Measurements from ENCODE around the gene C19orf25.

C19orf25 gene

DNA sequence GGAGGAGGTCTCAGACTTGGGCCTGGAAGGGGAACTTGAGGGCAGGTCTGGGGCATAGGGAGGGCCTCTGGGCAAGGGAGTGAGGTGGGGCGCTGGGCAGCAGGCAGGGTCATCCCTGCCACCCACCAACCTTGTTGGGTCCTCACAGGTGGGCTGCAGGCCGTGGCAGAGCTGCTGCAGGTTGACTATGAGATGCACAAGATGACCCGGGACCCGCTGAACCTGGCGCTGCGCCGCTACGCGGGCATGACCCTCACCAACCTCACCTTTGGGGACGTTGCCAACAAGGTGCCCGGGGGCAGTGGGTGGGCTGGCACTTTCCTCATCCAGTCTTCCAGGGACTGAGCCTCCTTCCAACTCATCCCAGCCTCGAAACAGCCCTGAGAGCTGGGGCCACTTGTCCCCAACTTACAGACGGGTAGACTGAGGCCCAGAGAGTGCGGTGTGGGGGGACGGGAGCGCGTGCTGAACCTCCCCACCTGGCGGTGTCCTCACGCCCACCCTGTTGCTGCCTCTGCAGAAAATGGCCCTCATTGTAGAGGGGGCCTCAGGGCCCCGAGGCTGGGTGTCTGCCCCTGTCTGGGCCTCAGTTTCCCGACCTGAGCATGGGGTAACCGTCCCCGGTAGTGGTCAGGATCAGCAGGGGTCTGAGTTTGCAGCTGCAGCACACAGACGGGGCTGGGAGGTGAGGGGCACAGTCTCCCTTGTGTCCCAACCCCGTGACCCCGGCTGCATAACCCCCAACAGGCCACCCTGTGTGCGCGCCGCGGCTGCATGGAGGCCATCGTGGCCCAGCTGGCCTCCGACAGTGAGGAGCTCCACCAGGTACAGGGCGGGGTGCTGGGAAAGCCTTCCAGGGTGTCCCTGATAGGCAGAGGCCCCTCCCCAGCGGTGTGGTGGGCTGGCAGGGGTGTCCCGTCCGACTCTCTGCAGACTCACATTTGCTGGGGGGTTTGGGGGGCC, 18.7 kb downstream of the C19orf25 start:
- no peak for DNase-seq

DNA sequence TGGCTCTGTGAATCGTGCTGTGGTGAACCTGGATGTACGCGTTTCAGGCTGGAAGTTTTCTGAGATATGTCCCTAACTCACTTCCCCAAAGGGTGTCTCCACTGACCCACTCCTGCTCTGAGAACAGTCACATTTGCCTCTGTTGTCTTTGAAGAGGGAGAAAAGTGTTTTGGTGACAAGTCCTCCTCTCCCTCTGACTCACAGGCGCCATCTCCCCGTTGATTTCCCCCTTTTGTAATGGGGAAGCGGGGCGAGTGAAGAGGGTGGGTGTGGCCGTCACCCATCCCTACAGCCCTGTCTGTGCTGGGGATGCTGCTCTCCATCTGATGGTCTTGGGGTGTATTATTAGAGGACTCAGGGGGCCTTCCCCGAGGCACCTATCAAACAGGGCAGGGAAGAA, 19.5 kb downstream of the C19orf25 start:
- DNase-seq: no peak

DNA sequence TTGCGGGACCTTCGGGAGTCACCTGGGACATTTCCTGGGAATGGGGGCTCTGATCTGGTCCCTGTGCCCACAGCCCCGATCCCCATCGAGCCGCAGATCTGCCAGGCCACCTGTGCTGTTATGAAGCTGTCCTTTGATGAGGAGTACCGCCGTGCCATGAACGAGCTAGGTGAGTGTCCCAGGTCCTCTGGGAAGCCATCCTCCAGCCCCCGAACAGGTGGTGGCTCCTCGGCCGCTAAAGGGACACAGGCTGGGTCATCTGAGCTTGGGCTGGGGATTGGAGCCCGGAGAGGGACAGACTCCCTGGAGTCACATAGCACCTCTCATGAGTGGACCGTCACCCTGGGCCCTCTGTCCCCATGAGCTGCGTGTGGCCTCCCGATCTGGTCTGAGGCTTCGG, 21.1 kb downstream of the C19orf25 start:
- DNase-seq: no peak

DNA sequence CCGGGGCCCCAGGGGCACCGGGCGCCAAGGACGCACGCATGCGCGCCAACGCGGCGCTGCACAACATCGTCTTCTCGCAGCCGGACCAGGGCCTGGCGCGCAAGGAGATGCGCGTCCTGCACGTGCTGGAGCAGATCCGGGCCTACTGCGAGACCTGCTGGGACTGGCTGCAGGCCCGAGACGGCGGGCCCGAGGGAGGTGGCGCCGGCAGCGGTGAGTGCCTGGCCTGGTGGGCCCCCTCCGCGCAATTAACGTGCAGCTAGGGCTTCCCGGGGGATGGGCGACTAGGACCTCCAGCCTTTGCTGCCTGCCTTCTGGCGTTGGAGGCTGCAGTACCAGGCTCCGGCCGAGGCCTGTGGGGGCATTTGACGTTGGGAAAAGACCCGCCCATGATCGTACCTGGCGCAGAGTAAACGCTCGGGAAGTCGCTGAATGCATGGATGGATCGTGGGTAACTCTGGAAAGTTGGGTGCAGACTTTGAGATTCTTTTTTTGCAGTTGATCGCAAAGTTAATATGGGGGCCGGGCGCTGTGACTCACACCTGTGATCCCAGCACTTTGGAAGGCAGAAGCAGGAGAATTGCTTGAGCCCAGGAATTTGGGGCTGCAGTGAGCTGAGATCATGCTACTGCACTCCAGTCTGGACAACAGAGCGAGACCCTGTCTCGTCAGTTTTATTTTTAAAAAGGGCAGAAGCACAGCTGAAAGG, 21.8 kb downstream of the C19orf25 start:
- DNase-seq: no peak

DNA sequence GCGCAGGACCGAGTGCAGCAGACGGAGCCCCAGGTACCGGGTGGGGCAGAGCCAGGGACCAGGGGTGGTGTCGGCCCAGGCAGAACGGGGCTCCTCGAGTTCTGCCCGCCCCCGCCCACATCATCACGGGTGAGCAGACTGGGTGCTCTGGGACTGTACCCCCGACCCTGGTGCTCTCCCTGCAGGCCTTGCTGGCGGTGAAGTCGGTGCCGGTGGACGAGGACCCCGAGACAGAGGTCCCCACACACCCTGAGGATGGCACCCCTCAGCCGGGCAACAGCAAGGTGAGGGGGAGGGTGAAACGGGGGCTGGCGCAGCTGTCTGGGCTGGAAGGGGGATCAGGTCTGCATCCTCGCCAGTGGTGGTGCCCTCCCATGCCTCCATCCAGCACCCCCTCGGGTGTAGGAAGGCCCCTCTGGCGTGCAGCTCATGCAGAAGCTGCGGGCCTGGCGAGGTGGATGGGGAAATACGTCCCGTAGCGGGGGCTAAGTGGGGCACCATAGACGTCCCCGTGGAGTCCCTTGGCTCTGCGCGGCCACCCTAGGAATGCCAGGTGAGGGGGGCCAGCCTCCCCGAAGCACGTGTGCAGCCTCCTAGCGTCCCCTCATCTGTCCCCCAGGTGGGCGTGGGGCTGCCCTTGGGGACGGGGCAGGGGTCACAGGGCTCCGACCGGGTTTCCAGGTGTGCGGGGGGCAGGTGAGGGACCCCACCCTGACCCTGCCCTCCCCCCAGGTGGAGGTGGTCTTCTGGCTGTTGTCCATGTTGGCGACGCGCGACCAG, 22.7 kb downstream of the C19orf25 start:
- DNase-seq: no peak

DNA sequence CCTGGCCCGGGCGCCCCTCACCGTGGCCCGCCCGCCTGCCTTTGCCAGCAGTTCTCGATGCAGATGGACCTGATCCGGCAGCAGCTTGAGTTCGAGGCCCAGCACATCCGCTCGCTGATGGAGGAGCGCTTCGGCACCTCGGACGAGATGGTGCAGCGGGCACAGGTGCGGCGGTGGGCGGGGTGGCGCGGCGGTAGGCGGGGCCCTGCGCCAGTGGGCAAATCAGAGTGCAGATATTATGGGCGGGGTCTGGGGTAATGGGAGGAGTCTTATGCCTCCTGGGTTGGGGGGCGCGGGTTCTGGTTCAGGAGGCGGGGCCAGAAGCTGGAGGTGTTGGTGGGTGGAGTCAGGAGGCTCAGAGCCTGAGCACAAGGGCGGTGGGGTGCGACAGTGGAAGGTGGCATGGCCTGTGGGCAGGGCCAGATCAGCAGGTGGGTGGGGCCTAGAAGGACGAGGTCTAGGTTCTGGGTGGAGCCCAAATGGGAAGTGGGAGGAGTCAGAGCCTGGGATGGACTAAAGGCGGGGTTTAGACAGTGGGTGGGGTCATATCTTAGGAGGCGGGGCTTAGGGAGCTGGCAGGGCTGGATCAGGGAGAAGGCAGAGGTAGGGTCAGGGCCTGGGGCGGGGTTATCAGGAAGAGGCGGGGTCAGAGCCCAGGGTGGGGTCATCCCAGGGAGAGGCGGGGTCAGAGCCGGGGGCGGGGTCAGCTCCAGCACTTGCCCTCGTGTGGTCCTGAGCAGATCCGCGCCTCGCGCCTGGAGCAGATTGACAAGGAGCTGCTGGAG, 23.5 kb downstream of the C19orf25 start:
- DNase-seq: peak; percentile 30

DNA sequence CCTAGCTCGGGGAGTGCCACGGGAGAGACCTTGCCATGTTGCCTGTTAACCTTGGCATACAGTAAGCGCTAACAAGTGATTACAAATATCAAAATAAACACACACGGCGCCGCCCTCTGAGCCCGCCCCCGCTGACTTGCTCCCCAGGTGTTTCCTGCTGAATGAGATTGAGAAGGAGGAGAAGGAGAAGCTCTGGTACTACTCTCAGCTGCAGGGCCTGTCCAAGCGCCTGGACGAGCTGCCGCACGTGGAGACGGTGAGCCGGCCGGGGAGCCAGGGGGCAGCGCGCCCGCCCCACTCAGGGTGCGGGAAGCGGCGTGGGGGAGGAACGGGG, 24.0 kb downstream of the C19orf25 start:
- DNase-seq: no peak

DNA sequence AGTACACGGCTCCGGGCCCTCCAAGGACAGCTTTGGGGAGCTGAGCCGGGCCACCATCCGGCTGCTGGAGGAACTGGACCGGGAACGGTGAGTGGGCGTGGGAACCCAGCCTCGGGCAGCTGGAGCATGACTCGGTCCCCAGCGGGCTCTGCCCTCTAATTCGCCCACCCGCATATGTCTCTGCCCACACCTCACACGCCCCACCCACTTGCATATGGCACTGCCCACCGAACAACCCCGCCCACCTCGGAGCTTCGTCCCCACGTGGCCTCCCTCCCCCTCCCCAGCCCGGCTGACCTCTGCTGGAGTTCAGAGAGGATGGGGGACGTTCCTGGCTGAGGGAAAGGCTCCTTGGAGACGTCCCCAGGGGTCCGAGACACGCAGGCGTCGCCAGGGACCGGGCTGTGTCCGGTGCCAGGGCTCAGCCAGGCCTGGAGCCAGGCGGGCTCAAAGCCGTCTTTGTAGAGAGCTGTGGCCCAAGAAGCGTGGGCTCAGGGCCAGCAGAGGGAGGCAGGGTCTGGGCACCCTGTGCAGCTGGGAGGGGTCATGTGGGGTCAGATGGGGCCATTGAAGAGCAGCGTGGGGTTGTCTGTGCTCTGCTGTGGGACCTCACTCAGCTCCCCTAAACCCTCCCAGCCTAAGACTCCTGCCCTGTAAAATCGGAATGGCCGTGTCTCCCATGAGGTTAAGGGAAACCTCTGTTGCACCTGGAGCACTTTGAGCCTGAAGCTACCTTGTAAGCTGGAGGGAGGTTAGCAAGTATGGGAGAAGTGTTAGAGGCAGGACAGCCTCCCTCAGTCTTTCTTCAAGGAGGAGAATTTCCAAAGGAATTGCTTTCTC, 25.3 kb downstream of the C19orf25 start:
- DNase-seq: no peak

DNA sequence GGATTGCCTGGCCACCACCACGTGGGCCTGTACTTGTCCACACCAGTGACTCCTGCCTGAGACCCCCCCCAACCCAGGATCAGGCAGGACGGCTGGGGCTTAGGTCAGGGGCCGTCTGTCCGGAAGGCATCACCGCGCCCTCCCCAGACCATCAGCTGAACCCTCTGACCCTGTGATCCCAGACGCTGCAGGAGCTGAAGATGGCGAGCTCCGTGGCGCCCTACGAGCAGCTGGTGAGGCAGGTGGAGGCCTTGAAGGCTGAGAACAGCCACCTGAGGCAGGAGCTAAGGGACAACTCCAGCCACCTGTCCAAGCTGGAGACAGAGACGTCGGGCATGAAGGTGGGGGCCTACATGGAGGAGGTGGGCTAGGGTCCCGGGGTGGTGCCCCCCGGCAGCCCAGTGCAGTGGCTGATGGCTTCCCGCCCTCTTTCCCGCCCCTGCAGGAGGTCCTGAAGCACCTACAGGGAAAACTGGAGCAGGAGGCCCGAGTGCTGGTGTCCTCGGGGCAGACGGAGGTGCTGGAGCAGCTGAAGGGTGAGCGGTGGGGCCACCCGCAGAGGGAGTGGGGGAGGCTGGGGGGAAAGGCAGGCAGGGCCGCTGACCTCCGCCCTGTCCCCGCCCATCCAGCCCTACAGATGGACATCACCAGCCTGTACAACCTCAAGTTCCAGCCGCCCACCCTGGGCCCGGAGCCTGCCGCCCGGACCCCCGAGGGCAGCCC, 26.1 kb downstream of the C19orf25 start:
- no peak for DNase-seq

DNA sequence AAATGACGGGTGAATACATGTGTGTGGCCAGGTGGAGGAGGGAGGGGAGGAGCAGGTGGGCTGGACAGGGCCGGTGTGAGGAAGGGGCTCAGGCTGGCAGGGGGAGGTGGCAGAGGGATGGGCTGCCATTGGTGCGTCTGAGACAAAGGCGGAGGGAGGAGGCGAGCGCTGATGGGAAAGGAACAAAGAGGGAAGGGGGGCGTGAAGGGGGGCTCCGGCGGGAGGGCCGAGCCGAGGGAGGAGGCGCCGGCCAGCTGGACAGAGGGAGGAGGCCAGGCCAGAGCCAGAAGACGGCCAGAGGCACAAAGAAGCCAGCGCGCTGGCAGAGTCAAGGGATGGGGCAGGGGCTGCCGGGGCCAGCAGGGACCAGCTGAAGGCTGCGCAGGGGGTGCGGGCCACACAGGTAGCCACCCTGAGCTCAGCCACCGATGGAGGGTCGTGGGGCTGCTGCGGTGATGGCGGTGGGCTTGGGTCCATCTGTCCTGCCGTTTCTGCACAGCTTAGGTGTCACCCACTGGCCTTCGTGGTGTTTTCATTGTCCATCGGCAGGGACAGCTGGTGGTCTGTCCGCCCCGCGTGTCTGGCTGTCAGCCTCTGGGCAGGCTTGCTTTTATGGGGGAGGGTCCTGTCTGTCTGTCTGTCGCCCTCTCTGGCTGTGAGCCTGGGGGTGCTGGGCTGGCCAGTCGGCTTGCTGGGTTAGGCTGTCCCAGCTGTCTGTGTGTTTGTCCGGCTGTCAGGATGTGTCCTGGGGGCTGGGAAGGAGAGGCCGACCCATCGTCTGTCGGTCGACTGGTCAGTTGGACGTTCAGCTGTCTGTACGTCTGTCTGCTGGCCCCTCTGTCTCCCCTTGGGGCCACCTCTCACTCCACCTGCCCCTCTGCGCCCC, 26.9 kb downstream of the C19orf25 start:
- DNase-seq: no peak

DNA sequence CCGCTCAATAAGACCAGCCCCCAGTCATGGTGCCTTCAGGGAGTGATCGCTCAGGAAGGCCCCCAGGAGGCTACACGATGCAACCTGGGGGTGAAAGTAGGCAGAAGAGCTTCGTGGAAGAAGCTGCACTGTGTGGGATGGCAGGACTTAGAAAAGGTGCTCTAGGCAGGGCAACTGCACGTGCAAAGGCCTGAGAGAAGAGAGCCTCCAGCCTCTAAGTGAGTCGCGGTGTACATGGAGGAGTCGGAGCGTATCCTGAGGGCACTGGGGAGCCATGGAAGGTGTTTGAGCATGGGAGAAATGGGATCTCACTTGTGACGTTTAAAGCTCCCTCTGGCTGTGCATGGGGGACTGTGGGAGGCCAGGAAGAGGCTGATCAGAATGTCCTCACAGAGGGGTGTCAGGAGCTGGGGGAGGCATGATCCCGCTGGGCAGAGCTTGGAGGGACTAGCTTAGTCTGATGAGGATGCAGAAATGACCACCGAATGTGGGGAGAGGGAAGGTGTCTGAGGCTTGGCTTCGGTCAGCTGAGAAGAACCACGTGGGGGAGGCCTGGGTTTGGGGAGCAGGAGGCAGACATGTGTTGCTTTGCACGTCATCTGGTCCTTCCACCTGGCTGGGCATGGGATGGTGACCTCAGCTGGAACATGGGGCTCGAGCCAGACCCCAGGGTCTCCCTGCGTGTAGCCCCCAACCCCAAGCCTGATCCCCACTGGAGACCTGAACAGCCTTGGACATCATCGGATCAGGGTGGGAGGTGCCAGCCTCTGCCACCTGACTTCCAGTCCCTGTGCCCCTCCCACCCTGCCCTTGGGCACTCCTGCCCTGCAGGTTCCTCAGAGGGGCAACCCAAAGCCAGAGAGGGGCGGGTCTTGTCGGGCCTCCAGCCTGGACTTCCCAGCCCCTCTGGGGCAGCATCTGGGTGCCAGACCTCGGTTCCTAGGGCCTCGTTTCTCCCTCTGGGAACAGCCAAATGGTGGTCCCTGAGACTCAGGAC, 28.0 kb downstream of the C19orf25 start:
- no peak for DNase-seq

DNA sequence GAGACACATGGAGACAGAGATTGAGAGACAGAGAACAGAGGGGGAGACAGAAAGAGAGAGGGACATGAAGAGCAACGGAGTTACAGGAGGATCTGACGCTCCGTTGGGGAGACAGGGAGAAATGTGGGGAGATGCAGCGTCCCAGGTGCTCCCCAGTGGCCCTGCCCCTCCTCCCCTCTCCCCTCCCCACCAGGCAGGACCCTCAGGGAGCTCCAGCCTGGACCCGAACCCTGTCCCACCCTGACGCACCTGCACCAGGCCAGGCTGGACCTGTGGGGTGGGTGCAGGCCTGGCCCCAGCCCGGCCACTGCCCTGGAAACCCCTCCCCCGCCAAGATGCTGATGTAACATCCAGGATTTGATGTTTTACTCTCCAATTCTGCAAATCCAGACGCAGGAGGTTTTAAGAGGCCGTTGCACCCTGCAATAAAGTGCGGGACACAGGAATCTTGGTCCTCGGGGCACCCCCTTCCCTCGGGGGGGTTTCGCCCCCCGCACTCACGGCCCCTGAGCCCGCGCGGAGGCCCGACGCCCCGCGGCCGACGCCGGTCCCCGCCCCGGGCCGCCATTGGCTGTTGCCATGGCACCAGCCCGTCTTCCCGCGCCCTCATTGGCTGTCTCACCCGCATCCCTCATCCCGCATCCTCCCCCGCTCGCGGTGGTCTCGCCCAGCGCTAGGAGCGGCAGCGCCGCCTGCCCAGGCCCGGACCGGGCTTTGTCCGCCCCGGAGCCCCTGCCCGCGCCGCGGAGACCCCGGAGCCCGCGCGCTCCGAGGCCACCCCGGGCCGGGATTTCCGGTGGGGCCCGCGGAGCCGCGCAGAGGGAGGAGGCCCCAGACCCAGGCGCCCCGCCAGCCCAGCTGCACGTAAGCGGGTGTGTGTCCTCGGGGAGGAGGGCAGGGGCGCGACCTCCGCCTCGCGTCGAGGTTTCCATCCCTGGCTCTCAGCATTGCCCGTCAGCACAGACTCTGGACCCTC, 29.3 kb downstream of the C19orf25 start, which contains the start of gene APC2:
APC2 (plus strand) TSS at position 655 of the 976 bp plus-strand sequence. CDS start 2,881 bp downstream, outside the sequence.
- no peak for DNase-seq

DNA sequence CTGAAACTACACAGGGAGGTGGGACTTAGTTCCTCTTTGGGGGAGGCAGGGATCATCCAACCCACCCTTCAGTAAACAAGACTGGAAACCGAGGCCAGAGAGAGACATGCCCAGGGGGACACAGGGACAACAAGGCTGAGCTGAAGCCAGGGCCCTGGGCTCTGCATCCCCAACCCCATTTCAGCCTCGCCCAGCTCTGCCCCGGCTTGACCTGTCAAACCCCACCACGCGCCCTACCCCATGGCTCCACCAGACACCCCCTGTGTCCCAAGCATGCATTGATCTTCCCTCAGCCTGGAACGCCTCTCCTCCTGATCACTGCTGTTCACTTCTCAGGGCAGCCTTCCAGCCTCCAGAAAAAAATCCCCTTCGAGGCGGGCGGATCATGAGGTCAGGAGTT, 31.1 kb downstream of the C19orf25 start:
- no peak for DNase-seq

DNA sequence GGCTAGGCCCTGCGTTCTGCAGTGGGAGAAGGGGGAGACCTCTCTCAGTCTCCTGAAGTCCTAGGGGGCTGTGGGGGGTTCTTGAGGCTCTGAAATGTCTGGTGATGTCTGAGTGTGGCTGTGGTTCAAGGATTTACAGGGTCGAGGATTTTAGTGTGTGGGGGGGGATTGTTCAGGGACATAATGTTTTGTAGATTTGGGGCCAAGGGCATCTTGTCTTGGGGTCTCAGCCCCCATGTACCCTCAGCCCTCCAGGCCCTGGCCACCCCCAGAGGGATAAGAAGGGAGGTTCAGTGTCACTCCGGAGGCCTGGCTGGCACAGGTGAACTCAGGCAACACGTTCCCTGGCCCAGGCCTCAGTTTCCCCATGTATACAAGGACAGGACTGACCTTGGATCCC, 31.5 kb downstream of the C19orf25 start:
- no peak for DNase-seq

DNA sequence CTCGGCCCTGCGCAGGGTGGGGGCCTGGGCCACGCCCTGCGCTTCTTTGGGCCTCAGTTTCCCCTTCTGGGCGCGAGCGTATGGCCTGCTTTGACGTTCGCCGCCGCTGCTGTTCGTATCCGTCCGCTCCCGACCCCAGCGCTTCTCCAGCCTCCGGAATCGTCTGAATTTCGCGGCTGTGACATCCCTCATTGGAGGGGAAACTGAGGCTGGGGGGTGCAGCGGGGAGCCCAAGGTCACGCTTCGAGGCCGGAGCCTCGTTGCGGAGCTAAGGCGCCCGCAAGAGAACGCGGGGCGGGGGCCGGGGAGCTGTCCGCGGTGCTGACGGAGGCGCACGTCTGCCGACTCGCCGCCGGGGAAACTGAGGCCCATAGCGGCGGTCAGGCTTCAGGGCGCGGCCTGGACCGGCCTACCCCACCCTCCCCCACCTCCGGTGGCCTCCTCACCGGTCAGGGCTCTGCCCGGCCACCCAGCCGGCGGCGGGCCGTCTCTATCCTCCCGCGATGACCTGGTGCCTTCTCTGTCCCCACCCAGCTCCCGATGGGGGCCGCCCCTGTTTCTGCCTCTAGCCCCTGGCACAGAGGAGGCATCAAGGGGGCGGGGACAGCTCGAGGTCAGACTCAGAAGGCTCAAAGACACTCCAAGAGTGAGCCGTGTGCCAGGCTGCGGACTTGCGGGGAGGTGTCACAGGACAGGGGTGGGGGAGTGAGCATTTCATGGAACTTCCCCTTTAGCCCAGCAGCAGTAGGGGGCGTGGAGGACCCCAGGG, 32.1 kb downstream of the C19orf25 start:
- peak; percentile 21 for DNase-seq

Data from effector CD4-positive, alpha-beta T cell (primary cell).